ENCODE data around the gene TMEM88.
A peak's percentile ranks its signal among the peaks of the same experiment; 100 is the strongest.

The TMEM88 gene

GRCh38 chr17:7885367-7886226, 30.7 kb downstream of the TMEM88 start:
- DNase-seq (ENCODE audit: low read depth) = peak; percentile 26

DNA sequence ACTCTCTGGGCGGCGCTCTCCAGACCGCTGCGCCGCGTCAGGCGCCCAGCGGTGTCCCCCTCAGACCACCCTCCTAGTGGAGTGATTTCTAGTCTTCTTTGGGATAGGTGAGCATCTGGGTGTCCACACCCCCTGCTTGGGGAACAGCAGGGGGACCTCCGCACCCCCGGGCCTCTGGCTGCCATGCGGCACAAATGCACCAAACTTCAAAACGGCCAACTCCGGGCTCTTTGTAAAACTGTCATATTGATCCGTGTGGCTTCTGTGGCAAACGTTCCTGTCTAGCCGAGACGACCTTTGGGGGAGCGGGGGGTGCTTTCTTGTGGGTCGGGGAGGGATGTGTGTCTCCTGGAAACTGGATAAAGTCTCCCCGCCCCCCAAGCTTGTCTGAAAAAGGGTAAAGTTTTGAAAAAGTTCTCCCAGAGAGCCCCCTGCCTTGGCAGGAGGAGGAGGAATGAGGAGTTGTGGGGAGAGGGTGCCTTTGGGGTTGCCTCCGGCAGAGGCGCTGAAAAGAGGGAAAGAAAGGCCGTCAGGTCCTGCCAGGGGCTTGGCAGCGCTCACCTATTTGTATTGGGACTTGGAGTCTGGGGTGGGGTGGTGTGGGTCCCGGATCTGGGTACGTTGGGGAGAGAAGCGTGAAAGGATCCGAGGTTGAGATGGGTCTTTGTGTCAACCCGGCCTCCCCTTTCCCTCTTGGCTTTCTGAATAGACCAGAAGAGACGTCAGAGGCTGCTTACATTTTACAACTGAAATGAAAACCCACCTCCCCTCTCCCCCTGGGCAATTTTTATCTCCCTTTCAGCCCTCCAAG, 31.6 kb downstream of the TMEM88 start:
- peak; percentile 34 for DNase-seq (ENCODE audit: low read depth)

DNA sequence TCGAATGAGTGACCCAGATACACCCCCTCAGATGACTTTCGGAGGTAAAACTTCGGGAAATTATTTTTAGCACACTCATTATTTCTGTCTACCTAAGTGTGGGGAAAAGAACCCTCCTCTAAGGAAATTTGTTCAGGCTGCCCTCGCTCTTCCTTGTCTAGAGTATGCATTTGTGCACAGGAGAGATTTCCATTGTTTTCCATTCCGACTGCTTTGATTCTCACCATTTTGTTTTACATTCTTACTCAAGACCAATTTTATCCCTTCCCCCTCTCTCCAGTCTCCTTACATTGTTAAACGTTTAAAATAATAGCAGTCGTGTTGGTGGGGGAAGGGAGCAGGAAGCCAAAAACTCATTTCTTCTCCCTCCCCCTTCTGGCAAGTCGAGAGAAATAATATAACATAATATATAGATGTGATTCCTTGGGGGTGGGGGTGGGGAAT, 32.2 kb downstream of the TMEM88 start:
- no peak for DNase-seq (ENCODE audit: low read depth)

DNA sequence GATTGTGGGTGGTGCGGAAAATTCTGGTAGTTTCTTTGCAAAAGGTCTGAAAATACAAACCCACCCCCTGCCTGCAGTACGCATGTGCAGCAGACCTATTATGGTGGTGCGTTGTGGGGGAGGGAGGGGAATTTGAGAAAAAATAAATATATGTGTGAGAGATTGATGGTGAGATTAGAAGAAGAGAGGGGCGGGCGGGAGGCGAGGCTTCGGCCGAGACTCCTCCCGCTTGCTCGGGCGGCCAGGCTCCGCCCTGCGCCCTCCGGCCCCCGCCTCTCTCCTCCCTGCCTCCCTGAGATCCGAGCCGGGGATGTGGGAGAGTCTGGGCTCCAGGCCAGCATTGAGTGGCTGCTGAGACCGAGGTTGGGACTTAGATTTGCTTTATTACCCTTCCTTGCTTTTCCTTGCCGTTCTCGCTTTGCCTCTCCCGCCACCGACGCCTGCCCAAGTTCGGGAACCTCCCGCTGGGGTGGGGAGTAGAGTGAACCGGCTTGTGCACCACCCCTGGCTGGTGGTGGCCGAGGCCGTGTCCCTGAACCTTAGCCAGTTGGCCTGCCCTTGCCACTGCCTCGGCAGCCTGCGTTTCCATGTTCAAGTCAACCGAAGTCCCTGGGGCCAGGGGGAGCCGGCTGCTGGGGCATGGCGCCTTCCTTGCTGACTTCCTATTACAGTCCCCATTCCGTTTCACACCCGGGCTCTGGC, 32.8 kb downstream of the TMEM88 start:
- DNase-seq (ENCODE audit: low read depth) = peak; percentile 80

- DNase-seq (ENCODE audit: low read depth) = peak; percentile 36
Measured at GRCh38 chr17:7888184-7888920, 33.5 kb downstream of the TMEM88 start, which contains the start of gene CHD3. Gene CHD3, plus strand, starts transcription at chr17:7888789. Its CDS starts 212 bp downstream, at chr17:7889001.

- no peak for DNase-seq (ENCODE audit: low read depth)
Measured at GRCh38 chr17:7889166-7889955, 34.5 kb downstream of the TMEM88 start.

GRCh38 chr17:7893187-7893880, 38.5 kb downstream of the TMEM88 start:
- no peak for DNase-seq (ENCODE audit: low read depth)

- DNase-seq (ENCODE audit: low read depth) = no peak
Measured at GRCh38 chr17:7894226-7894625, 39.4 kb downstream of the TMEM88 start.

GRCh38 chr17:7894866-7895265, 40.0 kb downstream of the TMEM88 start:
- no peak for DNase-seq (ENCODE audit: low read depth)

DNA sequence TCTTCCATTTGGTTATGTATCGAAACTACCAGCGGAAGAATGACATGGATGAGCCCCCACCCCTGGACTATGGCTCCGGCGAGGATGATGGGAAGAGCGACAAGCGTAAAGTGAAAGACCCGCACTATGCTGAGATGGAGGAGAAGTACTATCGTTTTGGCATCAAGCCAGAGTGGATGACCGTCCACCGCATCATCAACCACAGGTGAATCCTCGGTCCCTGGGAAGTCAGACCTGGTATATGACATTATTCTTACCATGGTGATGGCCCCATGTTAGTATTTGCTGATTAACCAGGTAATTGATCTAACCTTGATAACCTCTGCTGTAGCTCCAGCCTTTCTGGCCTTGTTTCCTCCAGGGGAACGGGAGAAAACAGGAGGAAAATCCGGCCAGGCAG, 42.2 kb downstream of the TMEM88 start:
- no peak for DNase-seq (ENCODE audit: low read depth)

GRCh38 chr17:7897773-7898172, 42.9 kb downstream of the TMEM88 start:
- DNase-seq (ENCODE audit: low read depth) = no peak

DNA sequence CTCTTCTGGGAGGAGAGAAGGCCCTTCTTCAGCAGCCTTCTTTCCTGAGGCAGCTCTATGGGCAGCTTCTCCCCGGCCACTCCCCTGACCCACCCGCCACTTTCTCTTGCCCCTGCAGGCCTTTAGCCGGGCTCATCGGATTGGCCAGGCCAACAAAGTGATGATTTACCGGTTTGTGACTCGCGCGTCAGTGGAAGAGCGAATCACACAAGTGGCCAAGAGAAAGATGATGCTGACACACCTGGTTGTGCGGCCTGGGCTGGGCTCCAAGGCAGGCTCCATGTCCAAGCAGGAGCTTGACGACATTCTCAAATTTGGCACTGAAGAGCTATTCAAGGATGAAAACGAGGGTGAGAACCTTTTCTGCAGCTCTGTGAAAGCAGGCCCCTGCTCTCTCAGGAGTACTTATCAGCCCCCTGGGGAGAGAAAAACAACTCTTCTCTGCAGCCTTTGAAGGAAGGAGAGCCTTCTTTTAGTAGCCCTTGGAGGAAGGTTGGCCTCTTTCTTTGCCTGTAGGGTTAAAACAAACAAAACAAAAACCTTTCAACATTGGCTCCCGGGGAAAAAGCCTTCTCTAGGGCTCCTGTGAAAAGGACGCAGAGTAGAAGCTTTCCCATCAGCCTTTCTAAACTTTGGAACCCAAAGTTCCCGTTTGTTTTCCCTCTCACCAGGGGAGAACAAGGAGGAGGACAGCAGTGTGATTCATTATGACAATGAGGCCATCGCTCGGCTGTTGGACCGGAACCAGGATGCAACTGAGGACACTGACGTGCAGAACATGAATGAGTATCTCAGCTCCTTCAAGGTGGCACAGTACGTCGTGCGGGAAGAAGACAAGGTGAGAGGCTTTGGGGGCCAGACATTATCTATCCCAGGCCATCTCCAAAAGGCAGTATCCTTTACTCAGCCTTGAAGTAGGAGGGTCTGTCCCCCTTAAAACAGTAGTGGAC, 48.6 kb downstream of the TMEM88 start:
- DNase-seq (ENCODE audit: low read depth) = no peak
